HAP-1 (cell line): ENCODE data around the gene GUCA1C.

ENCODE experiments used
- DNase-seq, 2 experiments: peaks; one replicate each; pipeline ENCODE4 v3.0.0-alpha.2; 2016 to 2020; ENCODE audit warnings: low spot score in 2 of 2
- H3K27me3 ChIP-seq: fragments of 250-450 bp; sonication (Bioruptor Pico); 2 replicates; pipeline ENCODE4 v1.5.1; 2020; ENCODE audit warnings: low read depth, mild to moderate bottlenecking, moderate library complexity
- H3K36me3 ChIP-seq: fragments of 250-450 bp; sonication (Bioruptor Pico); replicated peaks from 2 replicates; pipeline ENCODE4 v1.5.1; 2020; ENCODE audit warnings: mild to moderate bottlenecking
- H3K4me1 ChIP-seq: fragments of 250-450 bp; sonication (Bioruptor Pico); 2 replicates; pipeline ENCODE4 v1.5.1; 2020; ENCODE audit warnings: mild to moderate bottlenecking
- H3K4me3 ChIP-seq: fragments of 250-450 bp; sonication (Bioruptor Pico); 2 replicates; pipeline ENCODE4 v1.5.1; 2020; ENCODE audit warnings: mild to moderate bottlenecking, moderate library complexity
- H3K9me3 ChIP-seq: fragments of 250-450 bp; sonication (Bioruptor Pico); 2 replicates; pipeline ENCODE4 v1.5.1; 2020; ENCODE audit warnings: mild to moderate bottlenecking, moderate library complexity
- in situ Hi-C: fragments of 300-500 bp; cut with MboI; formaldehyde crosslinking; loops from 3 replicates; pipeline ENCODE4 v1.14.3; 2020; ENCODE audit warnings: low sequenced_read_pairs, inconsistent platforms, mixed read lengths

GUCA1C gene

GRCh38 chr3:108887121-108887520 lies 66.6 kb downstream of the GUCA1C start:
- DNase-seq, result no peak
- no peaks in the 10 kb centered on the region for H3K27me3 ChIP-seq
- in situ Hi-C loops, result no loop called here
- H3K9me3 ChIP-seq, result no peaks in the 10 kb centered on the region
- H3K36me3 ChIP-seq, result no peaks in the 10 kb centered on the region
- no peaks in the 10 kb centered on the region for H3K4me1 ChIP-seq
- no peak overlapping the region for H3K4me3 ChIP-seq

- Histone ChIP-seq H3K4me3 (no peak overlapping the region), H3K36me3 (no peaks in the 10 kb centered on the region), H3K4me1 (no peaks in the 10 kb centered on the region), H3K27me3 (no peaks in the 10 kb centered on the region), H3K9me3 (no peaks in the 10 kb centered on the region)
- no peak for DNase-seq
- in situ Hi-C loops, result no loop called here
Measured at GRCh38 chr3:108883373-108883772, 70.3 kb downstream of the GUCA1C start.

GRCh38 chr3:108882762-108883161 lies 70.9 kb downstream of the GUCA1C start:
- in situ Hi-C loops, result no loop called here

GRCh38 chr3:108879915-108880314 lies 73.8 kb downstream of the GUCA1C start:
- in situ Hi-C loops, result no loop called here
- no peaks in the 10 kb centered on the region for H3K36me3 ChIP-seq
- no peaks in the 10 kb centered on the region for H3K9me3 ChIP-seq
- DNase-seq, result no peak
- no peaks in the 10 kb centered on the region for H3K4me1 ChIP-seq
- no peaks in the 10 kb centered on the region for H3K27me3 ChIP-seq
- H3K4me3 ChIP-seq, result no peak overlapping the region

More at GRCh38 chr3:108882762-108883161, 70.9 kb downstream of the GUCA1C start:
- Histone ChIP-seq H3K36me3 (no peaks in the 10 kb centered on the region), H3K4me1 (no peaks in the 10 kb centered on the region), H3K4me3 (no peak overlapping the region), H3K9me3 (no peaks in the 10 kb centered on the region), H3K27me3 (no peaks in the 10 kb centered on the region)
- DNase-seq, result no peak

GRCh38 chr3:108877901-108878300 lies 75.8 kb downstream of the GUCA1C start:
- DNase-seq, result no peak
- H3K36me3 ChIP-seq, result no peaks in the 10 kb centered on the region
- H3K4me1 ChIP-seq, result no peaks in the 10 kb centered on the region
- H3K4me3 ChIP-seq, result no peak overlapping the region
- no peaks in the 10 kb centered on the region for H3K9me3 ChIP-seq
- no peaks in the 10 kb centered on the region for H3K27me3 ChIP-seq
- in situ Hi-C loops, result no loop called here

- 0 out of 2 replicates have a peak, but pooled peaks cover 2% of the 10 kb centered on the region for H3K9me3 ChIP-seq
- DNase-seq, result peak in 1 of 2 experiments; percentile 42
- H3K4me1 ChIP-seq, result peaks cover 30% of the 10 kb centered on the region
- no peak overlapping the region for H3K4me3 ChIP-seq
- H3K27me3 ChIP-seq, result no peaks in the 10 kb centered on the region
- in situ Hi-C loops, result no loop called here
- no peaks in the 10 kb centered on the region for H3K36me3 ChIP-seq
Measured at GRCh38 chr3:108863799-108864135, 89.9 kb downstream of the GUCA1C start.

GRCh38 chr3:108862865-108863798 lies 90.5 kb downstream of the GUCA1C start:
- H3K27me3 ChIP-seq, result no peaks in the 10 kb centered on the region
- DNase-seq, result peak in 1 of 2 experiments; percentile 44
- H3K4me1 ChIP-seq, result peaks cover 30% of the 10 kb centered on the region
- no peaks in the 10 kb centered on the region for H3K36me3 ChIP-seq
- in situ Hi-C loops, result no loop called here
- H3K9me3 ChIP-seq, result 0 out of 2 replicates have a peak, but pooled peaks cover 2% of the 10 kb centered on the region
- no peak overlapping the region for H3K4me3 ChIP-seq

- Histone ChIP-seq H3K36me3 (no peaks in the 10 kb centered on the region), H3K4me1 (peaks cover 30% of the 10 kb centered on the region), H3K9me3 (0 out of 2 replicates have a peak, but pooled peaks cover 2% of the 10 kb centered on the region), H3K27me3 (no peaks in the 10 kb centered on the region), H3K4me3 (no peak overlapping the region)
- in situ Hi-C loops, result no loop called here
- DNase-seq, result peak; percentile 65 to 94
Measured at GRCh38 chr3:108861401-108861800, 92.3 kb downstream of the GUCA1C start.
